Right renal cortex interstitium (tissue), 3 donors: Measurements from ENCODE around the gene CIAO2B. TPM values are rescaled to one million over a fixed set of nuclear protein-coding genes. Genes with fewer than 3 reads are reported as not detected.
"Not testable (repeated sequence)": the region's sequence is repeated elsewhere in the genome, so short reads cannot be mapped to it uniquely, and the experiment has no call there.

Experiments
- DNase-seq, 3 donors: peaks; one replicate each; pipeline ENCODE4 v3.0.0-alpha.2; 2013; ENCODE audit warnings: low read depth in 3 of 3, low spot score in 2 of 3
- polyA plus RNA-seq, 3 donors: library from polyadenylated mRNA; unstranded; fragments of 120-200 nt; gene quantifications; one replicate each; pipeline ENCODE4 v1.2.1, GENCODE V29; 2013; ENCODE audit not compliant: insufficient read length in 3 of 3

CIAO2B gene
- 10 to 100 TPM; 76.4 to 98.5 (median 95.7) TPM for polyA plus RNA-seq

- DNase-seq = peak; percentile 71 to 78 (median 72)
Measured at GRCh38 chr16:66934138-66934838, at the start of gene CIAO2B. Gene CIAO2B, minus strand, starts transcription at chr16:66934402. Its CDS starts 38 bp downstream, at chr16:66934364.

GRCh38 chr16:66983033-66983432 lies 48.8 kb upstream of the CIAO2B start:
- DNase-seq = no peak

GRCh38 chr16:66979011-66979717 lies 45.0 kb upstream of the CIAO2B start:
- no peak for DNase-seq

DNA sequence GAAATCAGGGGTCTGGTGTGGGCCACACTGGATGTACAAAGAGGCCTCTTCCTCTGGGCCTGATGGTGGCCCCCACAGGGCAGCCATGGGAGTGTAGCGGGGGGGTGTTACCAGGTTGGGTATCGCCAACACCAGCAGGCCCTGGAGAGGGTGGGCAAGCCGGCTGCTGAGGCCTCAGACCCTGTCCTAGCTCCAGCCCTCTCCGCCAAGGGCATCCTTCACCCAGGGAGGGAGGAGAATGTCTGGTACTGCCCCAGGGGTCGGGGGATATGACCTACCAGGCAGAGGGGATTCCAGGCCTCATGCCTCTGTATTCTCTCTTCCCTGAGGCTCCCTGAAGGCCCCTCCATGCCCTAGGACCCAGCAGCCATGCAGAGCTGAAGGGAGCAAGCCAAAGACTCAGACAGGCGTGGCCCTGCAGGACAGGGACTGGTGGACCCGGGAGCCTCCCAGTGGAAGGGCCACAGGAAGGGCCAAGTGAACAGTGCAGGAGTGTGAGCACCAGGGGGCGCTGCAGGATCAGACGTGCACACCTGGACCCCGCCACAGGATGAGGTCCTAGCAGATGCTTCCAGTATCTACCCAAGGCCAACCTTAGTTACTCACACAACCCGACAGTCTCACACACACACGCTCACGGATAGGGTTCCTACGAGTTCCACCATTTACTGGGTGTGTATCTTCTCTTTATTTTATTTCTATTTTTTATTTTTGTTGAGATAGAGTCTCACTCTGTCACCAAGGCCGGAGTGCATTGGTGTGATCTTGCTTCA lies 43.3 kb upstream of the CIAO2B start:
- peak in 2 of 3 donors; percentile 50 to 56 for DNase-seq

GRCh38 chr16:66976746-66977145 lies 42.5 kb upstream of the CIAO2B start:
- DNase-seq = no peak

- no peak for DNase-seq
Measured at GRCh38 chr16:66975302-66975893, 41.2 kb upstream of the CIAO2B start.

- DNase-seq = not testable (repeated sequence)
Measured at GRCh38 chr16:66974932-66975246, 40.7 kb upstream of the CIAO2B start.

DNA sequence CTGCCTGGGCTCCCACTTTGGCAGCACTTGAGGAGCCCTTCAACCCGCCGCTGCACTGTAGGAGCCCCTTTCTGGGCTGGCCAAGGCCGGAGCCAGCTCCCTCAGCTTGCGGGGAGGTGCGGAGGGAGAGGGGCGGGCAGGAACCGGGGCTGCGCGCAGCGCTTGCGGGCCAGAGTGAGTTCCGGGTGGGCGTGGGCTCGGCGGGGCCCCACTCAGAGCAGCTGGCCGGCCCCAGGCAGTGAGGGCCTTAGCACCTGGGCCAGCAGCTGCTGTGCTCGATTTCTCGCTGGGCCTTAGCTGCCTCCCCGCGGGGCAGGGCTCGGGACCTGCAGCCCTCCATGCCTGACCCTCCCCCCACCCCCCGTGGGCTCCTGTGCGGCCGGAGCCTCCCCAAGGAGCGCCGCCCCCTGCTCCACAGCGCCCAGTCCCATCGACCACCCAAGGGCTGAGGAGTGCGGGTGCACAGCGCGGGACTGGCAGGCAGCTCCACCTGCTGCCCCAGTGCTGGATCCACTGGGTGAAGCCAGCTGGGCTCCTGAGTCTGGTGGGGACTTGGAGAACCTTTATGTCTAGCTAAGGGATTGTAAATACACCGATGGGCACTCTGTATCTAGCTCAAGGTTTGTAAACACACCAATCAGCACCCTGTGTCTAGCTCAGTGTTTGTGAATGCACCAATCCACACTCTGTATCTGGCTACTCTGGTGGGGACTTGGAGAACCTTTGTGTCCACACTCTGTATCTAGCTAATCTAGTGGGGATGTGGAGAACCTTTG lies 40.1 kb upstream of the CIAO2B start:
- DNase-seq = not testable (repeated sequence)

DNA sequence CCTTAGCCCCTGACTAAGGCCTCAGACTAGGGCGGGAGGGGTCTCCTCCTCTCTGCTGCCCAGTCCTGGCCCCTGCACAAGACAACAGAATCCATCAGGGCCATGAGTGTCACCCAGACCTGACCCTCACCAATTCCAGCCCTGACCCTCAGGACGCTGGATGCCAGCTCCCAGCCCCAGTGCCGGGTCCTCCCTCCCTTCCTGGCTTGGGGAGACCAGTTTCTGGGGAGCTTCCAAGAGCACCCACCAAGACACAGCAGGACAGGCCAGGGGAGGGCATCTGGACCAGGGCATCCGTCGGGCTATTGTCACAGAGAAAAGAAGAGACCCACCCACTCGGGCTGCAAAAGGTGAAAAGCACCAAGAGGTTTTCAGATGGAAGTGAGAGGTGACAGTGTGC lies 39.5 kb upstream of the CIAO2B start:
- no peak for DNase-seq

DNA sequence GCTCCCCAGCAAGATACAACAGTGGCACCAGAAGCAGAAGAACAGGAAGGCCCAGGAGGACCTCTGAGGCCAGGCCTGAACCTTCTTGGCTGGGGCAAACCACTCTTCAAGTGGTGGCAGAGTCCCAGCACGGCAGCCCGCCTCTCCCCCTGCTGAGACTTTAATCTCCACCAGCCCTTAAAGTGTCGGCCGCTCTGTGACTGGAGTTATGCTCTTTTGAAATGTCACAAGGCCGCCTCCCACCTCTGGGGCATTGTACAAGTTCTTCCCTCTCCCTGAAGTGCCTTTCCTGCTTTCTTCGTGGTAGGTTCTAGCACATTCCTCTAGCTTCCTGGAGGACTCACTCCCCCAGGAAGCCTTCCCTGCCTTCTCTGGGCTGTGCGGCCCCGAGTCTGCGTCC lies 38.8 kb upstream of the CIAO2B start:
- DNase-seq = no peak

- DNase-seq = no peak
Measured at GRCh38 chr16:66970775-66971720, 36.8 kb upstream of the CIAO2B start.

- no peak for DNase-seq
Measured at GRCh38 chr16:66968847-66969246, 34.6 kb upstream of the CIAO2B start.

- no peak for DNase-seq
Measured at GRCh38 chr16:66964049-66964448, 29.8 kb upstream of the CIAO2B start.

DNA sequence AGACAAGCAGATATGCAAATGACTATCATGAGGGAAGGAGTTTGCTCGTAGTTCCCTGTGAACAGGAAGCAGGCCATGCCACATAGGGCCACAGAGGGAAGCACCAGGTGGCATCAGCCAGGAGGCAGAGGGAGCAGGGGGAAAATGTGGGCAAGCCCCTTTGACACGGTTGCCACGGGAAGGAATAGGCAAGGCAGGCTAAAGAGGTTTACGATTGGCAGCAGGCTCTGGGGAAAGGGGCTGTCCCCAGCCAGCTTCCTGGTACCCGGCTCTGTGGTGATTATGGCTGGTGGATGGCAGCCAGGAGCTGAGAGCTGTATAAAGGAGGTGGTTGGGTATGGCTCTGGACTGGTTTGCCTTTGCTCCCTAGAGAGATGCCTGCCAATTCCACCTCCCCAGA lies 27.7 kb upstream of the CIAO2B start:
- no peak for DNase-seq

DNA sequence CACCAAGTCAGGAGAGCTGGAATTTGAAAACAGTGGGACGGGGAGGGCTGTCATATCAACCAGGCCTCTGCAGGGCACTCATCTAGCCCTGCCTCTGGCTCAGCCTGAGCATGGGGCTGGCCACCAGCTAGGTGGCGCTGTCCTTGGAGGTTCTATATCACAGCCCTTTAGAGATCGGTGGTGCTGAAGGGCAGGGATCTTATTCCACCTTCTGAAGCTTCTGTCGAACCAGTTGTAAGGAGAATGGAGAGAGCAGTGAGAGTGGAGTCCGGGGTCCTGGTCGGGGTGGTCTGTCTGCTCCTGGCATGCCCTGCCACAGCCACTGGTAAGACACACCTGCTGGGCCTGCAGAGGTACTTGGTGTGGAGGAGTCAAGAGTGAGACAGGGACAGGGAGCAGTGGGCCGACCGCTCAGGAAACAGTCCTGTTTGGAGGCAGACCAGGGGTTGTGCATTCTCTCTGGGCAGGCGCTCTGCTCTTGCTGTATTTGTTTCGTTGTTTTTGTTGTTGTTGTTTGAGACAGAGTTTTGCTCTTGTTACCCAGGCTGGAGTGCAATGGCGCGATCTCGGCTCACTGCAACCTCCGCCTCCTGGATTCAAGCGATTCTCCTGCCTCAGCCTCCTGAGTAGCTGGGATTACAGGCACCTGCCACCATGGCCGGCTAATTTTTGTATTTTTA lies 27.0 kb upstream of the CIAO2B start, which contains the start of gene CES3:
TSS of gene CES3 (plus strand) at position 202 of the 680 bp plus-strand sequence. CDS start at position 244, 42 bp downstream.
- DNase-seq = peak in 1 of 3 donors; percentile 41

DNA sequence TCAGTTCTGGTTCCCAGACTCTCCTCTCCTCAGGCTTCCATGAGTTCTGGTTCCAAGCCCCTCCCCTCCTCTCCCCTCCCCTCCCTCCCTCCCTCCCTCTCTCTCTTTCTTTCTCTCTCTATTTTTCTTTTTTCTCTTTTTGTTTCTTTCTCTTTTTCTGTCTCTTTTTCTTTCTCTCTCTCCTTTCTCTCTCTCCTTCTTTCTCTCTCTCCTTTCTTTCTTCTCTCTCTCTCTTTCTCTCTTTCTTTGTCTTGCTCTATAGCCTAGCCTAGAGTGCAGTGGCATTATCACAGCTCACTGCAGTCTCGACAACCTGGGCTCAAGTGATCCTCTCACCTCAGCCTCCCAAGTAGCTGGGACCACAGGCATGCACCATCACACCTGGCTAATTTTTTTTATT lies 26.1 kb upstream of the CIAO2B start:
- DNase-seq = no peak

DNA sequence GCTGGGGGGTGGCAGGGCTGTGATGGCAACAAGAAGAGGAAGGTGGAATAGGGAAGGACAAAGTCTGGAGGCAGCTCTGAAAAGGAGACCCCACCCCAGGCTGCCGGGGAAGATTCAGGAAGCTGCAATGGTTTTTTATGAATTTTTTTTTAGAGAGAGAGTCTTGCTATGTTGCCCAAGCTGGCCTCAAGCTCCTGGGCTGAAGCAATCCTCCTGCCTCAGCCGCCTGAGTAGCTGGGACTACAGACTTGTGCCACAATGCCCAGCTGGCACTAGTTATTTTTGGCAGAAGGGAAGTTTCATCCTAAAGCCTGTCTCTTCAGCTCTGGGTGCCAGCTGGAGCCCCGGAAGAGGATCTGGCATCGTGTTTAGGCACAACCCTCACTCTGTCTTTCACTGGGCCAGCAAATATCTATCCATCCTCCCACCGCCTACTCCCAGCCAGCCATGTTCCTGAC lies 25.5 kb upstream of the CIAO2B start:
- DNase-seq = no peak
